GM18499 (cell line): ENCODE data around the gene ZNF385C.
"Not testable (repeated sequence)": the region's sequence is repeated elsewhere in the genome, so short reads cannot be mapped to it uniquely, and the experiment has no call there.

Experiments used
- ATAC-seq: cut with Tn5 transposase; IDR thresholded peaks from one replicate; pipeline ENCODE4 v1.9.1; 2021; ENCODE audit warnings: moderate number of reproducible peaks; ENCODE audit not compliant: insufficient read depth, unreplicated experiment

Gene ZNF385C

DNA sequence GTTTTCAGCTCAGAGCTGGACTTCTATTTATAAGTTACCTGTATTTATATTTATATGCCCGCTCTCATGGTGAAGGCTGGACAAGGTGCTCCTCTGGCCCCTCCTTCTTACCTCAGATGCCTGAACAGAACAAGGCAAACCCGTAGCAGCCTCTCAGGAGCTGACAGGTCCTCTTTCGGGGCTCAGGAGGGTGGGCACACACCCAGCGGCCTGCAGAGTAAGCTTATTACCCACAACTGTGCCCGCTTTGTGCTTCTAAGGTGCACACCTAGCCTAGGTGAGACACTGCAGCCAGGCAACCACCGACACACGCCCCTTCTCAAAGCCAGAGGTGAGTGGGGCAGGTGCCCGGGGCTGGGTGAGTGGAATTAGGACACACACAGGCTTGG, 73.1 kb downstream of the ZNF385C start:
- no peak for ATAC-seq

DNA sequence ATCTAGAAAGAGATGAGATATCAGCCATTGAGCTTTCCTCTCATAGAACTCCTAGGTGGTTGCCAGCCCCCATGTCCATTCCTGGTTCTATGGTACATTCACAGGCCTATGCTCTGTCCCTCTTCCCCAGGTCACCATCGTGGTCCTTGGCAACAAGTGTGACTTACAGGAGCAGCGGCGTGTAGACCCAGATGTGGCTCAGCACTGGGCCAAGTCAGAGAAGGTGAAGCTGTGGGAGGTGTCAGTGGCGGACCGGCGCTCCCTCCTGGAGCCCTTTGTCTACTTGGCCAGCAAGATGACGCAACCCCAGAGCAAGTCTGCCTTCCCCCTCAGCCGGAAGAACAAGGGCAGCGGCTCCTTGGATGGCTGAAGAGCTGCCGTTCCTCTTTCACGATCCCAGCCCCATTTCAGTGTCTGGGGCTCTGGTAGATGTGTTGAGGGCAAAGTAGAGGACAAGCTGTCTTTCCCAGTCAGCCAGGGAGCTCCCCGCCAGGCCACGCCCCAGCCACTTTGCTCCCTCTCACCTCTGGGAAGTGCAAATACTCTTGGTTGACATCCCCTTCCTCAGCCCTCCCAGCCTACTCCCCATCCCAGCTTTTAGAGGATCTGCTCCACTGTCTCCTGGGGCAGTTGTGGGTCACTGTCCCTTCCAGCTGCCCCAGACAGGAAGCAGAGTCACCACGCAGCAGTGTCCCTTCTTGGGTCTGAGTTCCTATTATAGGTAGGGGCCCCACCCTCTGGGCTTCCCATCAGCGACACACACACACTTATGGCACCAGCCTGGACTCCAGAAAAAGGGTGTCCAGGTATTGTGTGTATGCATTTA, 74.5 kb downstream of the ZNF385C start:
- no peak for ATAC-seq

DNA sequence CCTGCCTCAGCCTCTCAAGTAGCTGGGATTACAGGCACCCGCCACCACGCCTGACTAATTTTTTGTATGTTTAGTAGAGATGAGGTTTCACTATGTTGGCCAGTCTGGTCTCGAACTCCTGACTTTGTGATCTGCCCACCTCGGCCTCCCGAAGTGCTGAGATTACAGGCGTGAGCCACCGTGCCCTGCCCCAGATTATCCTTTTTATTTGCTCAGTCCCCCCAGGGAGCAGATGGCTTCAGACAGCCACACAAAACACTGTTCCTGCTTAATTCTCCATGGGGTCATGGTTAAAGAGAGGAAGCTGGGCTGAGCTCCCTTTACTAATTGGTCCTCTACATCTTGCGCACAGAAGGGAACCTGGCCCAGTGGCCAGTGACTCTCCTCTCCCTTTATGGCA, 77.4 kb downstream of the ZNF385C start:
- ATAC-seq, result not testable (repeated sequence)

DNA sequence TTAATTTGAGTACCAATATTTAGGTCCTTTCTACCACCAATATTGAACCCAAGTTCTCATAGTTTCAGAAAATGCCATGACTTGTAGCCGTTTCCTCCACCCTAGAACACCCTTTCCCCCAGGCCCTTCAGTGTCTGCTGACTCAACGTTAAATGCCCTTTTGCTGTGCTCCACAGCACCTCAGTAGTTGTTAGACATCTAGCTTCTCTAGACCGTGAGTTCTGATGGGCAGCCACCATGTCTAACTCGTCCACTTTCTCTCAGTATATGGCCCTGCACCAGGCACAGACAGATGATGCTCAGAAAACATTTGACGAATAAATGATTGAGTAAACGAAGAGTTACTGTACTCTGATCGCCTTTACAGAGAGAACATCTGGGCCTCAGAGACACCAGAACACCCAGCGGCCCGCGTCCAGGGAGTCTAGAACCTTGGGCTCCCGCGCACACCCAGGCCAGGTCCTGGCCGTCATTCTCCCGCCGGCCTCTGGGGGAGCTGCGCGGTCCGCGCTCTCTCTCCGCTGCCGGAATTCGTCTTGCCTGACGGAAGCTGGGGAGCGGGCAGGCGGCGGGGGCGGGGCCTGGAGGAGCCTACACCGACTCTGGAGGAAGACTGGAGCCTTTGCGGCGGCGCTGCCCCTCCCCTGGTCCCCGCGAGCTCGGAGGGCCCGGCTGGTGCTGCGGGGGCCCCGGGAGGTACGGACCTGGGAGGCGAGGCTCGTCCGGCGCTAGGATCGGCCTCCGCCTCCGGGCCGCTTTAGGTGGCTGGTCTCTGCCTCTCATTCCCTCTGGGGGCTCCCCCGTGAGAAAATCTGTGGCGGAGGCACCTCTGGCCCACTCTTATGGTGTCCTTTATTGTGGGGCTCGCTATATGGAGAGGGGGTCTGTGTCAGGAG, 78.5 kb downstream of the ZNF385C start, which contains the start of gene NKIRAS2:
Gene NKIRAS2, plus strand, starts transcription at position 582 of the 896 bp plus-strand sequence. CDS start 1,488 bp downstream, outside the sequence.
- ATAC-seq, result no peak

DNA sequence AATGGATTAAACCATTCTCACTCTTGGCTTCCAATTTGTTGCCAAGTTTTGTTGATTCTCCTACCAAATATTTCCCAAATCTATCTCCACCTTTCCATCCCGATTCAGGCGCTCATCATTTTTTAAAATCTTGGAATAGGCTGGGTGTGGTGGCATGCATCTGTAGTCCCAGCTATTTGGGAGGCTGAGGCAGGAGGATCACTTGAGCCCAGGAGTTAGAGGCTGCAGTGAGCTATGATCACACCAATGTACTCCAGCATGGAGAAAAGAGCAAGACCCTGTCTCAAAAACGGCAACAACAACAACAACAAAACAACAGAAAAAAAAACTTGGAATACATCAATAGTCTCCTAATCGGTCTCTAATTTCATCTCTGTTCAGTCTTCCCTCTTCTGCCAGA, 79.3 kb downstream of the ZNF385C start:
- no peak for ATAC-seq

DNA sequence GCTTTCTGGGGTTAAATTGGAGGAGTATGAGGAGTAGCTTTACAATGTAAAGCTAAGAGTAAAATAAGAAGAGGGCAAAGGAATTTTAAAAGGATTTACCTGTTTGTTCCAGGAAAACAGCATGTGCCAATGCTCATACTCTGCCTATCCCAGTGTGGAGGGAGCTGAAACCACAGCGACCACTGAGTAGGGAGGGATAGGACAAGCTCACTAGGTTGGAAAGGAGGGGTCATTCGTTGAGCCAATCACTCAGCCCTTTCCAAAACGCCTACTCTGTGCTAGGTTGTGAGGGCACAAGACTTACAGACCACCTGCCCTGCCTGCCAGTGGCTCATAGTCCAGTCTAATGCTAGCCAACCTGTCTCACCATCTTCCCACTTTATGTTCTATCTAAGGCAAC, 79.9 kb downstream of the ZNF385C start:
- ATAC-seq, result no peak

DNA sequence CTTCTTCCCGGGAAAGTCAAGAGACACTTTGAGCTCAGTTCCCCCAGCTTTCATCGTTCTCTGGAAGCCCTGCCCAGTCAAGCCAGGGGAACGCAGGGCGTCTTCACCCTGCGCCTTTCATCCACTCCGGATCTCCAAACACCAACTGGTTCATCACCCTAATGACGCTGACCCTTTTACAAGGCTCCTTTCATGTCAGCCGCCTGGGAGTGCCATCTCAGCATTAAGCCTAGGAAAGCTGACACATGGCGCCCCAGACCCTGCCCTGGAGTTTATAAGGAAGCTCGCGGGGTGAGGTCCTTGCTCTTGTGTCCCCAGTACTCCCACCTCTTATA, 80.4 kb downstream of the ZNF385C start:
- no peak for ATAC-seq

DNA sequence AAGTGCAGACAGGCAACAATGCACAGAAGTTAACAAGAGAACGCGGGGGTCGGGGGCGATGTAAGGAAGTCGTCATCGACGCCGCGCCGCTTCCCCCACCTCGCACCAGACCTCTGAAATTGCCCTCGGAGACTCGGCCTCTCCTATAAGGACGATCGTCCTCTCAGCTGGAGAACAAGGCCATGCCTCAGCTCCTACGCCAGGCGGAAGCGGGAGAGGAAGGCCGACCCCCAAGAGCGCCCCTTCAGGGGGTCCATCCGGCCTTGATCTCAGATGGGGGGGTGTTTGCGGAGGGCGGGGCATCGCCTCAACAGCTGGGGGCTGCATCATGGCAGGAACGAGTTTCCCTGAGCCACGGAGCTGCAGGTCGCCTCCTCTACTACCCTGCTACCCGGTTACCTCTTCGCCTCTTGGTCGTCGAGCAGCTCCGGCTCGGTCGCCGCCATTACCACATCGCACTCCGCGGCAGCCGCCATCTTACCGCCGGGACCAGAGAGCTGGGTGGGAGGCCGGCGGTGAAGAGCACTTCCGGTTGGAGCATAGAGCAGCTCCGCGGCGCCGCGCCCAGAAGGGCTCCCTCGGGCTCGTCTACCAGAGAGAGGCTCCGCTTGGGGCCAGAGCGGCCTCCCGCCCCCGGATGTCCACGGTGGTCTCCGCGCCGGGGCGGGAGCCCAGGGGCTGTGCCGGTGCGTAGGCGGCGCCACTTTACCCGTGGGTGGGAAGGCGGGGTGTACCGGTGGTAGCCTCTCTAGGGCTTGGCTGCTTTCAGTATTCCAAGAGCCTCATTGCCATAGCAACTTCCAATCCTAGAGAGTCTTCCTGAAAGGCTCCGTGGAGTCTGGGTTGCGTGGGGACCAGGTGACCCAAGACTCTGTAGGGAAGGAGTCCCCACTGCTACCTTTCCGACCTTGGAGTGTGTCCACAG, 81.1 kb downstream of the ZNF385C start, which contains the start of gene DNAJC7:
Gene DNAJC7, minus strand, starts transcription at position 499 of the 925 bp plus-strand sequence. Its CDS starts 23 bp downstream, at position 476.
- no peak for ATAC-seq

DNA sequence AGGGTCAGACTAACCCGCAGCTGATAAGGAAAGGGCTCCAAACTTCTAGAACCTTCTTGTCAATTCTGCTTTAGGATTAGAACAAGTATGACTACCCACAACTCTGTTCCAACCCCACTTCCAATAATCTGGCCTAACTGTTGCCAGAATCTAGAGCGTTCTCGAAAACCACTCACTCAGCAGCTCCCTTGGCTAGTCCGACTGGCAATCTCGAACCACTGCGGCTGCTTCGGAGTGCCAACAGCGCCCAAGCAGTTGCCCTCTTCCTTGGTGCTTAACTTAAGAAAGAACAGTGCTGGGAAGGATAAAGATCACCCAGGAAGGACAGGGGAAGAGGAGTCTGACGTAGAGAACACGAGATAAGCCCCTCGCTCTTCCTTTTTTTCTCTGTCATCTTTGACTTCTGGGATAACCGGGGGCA, 81.9 kb downstream of the ZNF385C start:
- no peak for ATAC-seq

DNA sequence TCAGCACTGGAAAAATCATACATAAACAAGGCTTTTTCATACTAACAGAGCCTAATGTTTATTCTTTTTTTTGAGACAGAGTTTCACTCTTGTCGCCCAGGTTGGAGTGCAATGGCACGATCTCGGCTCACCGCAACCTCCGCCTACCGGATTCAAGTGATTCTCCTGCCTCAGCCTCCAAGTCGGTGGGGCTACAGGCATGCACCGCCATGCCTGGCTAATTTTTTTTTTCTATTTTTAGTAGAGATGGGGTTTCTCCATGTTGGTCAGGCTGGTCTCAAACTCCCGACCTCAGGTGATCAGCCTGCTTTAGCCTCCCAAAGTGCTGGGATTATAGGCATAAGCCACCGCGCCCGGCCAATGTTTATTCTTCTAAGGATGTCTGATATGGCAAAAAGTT, 84.5 kb downstream of the ZNF385C start:
- ATAC-seq, result not testable (repeated sequence)

DNA sequence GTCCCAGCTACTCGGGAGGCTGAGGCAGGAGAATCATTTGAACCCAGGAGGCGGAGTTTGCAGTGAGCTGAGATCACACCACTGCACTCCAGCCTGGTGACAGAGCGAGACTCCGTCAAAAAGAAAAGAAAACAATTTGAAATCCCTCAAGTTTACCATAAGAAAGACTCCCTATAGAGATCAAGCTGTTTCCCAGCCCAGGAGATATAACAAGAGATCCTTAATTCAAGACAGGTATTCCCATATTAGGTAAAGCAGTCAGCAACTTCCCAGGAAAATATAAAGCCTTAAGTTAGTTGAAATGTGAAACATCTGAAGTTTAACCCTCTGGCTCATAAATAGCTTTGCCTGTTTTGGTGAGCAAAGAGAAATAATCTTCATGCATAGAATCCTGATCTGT, 85.9 kb downstream of the ZNF385C start:
- not testable (repeated sequence) for ATAC-seq

DNA sequence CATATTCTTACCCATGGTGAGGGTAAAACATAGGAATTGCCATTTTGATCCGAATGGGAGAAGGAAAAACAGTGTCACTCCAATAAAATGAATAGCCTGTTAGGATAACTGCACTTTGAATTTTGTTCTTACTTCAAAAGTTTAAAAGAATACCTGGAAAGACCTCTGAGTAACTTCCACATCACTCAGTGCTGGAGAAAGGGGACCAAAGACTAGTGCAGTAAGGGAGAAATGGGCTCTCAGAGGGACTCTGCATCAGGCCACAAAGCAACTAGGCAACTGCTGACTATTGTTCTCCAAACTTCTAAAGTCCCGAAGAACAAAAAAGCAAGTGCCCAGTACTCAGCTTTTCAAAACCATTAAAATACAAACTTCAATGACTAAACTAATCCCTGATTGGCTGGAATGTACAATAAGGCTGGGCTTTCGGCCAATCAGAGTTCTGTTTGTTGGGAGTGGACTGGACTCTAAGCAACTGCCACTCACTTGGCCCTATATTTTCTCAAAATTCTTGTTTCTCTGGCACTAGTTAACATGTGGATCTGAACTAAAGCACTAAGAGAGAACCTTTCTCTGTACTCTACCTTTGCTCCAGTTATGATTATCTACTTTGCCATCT, 87.3 kb downstream of the ZNF385C start:
- ATAC-seq, result no peak

DNA sequence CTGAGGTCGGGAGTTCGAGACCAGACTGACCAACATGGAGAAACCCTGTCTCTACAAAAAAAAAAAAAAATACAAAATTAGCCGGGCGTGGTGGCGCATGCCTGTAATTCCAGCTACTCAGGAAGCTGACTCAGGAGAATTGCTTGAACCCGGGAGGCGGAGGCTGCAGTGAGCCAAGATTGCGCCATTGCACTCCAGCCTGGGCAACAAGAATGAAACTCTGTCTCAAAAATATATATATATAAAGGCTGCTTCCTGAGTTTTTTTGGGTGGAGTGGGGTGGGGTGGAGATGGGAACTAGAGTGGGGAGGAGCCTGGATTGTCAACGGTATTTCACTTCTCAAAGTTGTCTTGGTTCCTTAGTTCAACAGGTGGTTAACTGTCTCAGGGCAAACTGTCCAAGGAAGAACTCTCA, 88.0 kb downstream of the ZNF385C start:
- ATAC-seq, result not testable (repeated sequence)

DNA sequence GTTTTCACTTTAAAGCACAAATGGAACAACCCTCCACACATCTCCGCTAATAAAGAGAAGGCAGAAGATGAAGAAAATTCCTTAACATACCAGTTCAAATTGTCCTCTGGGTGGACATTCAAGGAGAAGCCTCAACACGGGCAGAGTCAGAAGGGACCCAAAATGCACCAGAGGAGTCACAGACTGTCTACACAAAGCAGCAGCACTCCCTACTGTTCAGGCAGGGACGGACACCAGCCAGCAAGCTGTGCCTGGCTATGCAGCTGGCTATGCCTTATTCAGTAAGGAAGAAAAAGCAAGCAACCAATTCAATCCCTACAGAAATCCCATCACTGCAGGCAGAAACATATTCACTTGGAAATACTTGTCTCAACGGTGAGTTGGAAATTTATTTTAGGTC, 89.1 kb downstream of the ZNF385C start:
- ATAC-seq, result no peak

DNA sequence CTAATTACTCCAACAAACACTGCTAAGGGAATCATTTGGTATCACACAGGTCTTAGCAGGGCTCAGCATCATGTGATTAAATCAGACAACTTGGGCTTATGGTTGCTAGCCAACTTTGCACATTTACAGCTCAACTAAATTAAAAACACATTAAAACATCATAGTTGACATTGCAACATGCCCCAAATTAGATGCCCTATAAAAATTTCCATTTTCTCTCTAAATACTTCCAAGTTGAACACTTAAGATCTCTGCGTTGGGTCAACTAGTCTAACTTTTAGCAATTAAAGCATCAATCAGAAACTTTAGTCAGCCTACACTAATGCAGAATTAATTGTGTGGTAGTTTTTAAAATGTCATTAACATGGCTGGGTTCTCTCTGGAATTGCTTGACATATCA, 93.1 kb downstream of the ZNF385C start:
- no peak for ATAC-seq

DNA sequence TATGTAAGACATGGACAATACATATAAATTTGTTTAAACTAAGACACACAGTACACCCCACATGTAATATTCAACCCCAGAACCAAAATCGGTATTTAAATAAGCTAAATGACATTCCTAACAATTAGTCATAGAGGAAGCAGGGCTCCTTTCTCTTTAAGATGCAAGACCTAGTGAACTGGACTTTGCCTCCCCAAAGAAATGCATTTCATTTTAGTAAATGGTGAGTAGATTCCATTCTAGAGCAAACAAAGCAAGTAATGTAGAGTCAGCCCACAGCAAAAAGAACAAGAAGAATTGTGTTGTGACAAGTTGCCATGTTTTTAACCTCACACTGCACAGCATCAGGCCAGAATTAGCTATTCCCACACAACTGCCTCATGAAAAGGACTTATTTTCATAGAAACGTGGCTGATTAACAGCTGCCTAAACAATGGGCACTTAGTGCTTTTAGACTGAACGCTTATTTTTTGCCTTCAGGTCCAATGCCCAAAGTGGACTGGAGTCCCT, 95.4 kb downstream of the ZNF385C start:
- ATAC-seq, result no peak

DNA sequence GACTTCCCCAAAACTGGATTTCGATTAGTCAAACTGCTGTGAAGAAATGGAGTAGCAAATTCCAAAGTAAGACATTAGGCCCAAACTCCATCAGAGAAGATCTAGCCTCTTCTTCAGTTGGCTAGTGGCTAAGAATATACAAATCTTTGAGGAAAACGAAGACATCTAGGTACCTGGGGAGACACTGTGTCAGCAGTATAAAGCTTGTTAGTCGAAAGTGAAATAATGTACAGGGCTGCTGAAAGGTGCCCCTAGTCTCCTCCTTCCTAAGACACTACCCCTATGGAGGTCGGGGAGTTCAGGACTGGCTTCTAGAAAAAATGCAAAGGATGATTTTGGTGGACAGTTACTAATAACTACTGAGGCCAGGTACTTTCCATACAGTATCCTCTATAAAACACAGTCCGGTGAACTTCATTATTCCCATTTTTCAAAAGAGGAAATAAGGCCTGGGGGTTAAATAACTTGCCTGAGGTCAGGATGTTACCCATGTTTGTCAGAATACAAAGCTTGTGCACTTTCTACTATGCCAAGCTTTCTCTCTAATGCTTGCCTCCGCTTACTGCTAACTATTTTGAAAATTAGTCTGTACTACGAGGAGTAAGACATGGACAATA, 96.0 kb downstream of the ZNF385C start:
- no peak for ATAC-seq

DNA sequence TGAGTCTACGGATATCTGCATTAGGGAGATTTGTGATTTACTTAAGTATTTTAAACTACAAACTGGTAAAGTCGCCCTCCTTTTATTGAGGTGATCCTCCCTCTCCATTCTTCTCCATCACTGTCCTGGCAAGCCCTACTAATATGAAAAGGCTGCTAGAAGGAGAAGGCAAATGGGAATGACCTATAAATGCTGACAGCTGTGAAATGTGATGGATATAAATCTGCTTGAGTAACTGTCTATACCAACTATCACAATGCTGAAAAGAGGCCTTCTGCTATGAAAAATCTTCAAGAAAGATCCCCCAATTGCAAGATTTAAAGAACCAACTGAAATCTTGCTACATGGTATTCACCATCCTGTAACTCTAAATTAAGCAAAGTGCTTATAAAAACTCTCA, 96.5 kb downstream of the ZNF385C start:
- no peak for ATAC-seq
